ENCODE data around the gene NDUFS3.

- TF ChIP-seq POLR2A (IDR thresholded peaks at IDR 0.05; ENCODE audit: extremely low read depth, insufficient read length), result no peak
- no peak for TF ChIP-seq CTCF (IDR thresholded peaks at IDR 0.05; ENCODE audit: low read depth, low read length)
These were observed 10.7 kb downstream of the NDUFS3 start for GRCh38 chr11:47589584-47589976.
